ENCODE results near the gene MPHOSPH8. TPM values are rescaled to one million over a fixed set of nuclear protein-coding genes. Genes with fewer than 3 reads are reported as not detected.

Gene MPHOSPH8
- total and polyA plus RNA-seq, 2 donors (not counting 1 experiment from before 2014, with no cell fraction given) = 18.3 to 18.8 TPM

- Histone ChIP-seq H3K27ac (ENCODE audit: insufficient read depth, low read length) (peak overlapping the region; percentile 29), H3K79me2 (ENCODE audit: control insufficient read depth, insufficient read depth, low read length) (no peaks in the 10 kb centered on the region), H3K4me3 (replicated peaks in 1 of 4; ENCODE audit: control extremely low read depth in 1 of 4, insufficient read depth in 1 of 4, low read depth in 3 of 4, low read length in 4 of 4) (no peak overlapping the region), H4K20me1 (ENCODE audit: control insufficient read depth, extremely low read depth, insufficient read depth, low read length) (no peaks in the 10 kb centered on the region), H3K36me3 (ENCODE audit: control insufficient read depth, insufficient read depth, low read length) (no peaks in the 10 kb centered on the region), H2AFZ (ENCODE audit: low read length) (no peak overlapping the region), H3K9me3 (ENCODE audit: control insufficient read depth, insufficient read depth, low read depth, low read length) (no peaks in the 10 kb centered on the region), H3K4me2 (ENCODE audit: extremely low read depth, insufficient read depth, low read length) (peak overlapping the region; percentile 52), H3K9ac (ENCODE audit: insufficient read depth, low read length) (no peak overlapping the region), H3K27me3 (ENCODE audit: control insufficient read depth, insufficient read depth, low read length) (no peaks in the 10 kb centered on the region), H3K4me1 (ENCODE audit: control insufficient read depth, extremely low read depth, insufficient read depth, low read length) (peaks cover 7% of the 10 kb centered on the region)
- TF ChIP-seq, protein P1, sequence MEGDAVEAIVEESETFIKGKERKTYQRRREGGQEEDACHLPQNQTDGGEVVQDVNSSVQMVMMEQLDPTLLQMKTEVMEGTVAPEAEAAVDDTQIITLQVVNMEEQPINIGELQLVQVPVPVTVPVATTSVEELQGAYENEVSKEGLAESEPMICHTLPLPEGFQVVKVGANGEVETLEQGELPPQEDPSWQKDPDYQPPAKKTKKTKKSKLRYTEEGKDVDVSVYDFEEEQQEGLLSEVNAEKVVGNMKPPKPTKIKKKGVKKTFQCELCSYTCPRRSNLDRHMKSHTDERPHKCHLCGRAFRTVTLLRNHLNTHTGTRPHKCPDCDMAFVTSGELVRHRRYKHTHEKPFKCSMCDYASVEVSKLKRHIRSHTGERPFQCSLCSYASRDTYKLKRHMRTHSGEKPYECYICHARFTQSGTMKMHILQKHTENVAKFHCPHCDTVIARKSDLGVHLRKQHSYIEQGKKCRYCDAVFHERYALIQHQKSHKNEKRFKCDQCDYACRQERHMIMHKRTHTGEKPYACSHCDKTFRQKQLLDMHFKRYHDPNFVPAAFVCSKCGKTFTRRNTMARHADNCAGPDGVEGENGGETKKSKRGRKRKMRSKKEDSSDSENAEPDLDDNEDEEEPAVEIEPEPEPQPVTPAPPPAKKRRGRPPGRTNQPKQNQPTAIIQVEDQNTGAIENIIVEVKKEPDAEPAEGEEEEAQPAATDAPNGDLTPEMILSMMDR (conservative IDR thresholded peaks at IDR 0.05 in 1 of 2, IDR thresholded peaks at IDR 0.05 in 1 of 2; ENCODE audit: low read depth in 1 of 2, low read length in 2 of 2) = no peak
- no peak for TF ChIP-seq EZH2 (IDR thresholded peaks at IDR 0.05; ENCODE audit: low read length, missing control alignments)
- peak; percentile 42 to 60 for DNase-seq (ENCODE audit: low read depth in 2 of 2)
These were observed 36.5 kb upstream of the MPHOSPH8 start for GRCh38 chr13:19596960-19597361.

- Histone ChIP-seq H3K36me3 (ENCODE audit: control insufficient read depth, insufficient read depth, low read length) (no peaks in the 10 kb centered on the region), H3K4me3 (replicated peaks in 1 of 4; ENCODE audit: control extremely low read depth in 1 of 4, insufficient read depth in 1 of 4, low read depth in 3 of 4, low read length in 4 of 4) (no peak overlapping the region), H3K27ac (ENCODE audit: insufficient read depth, low read length) (peak overlapping the region; percentile 29), H3K9ac (ENCODE audit: insufficient read depth, low read length) (no peak overlapping the region), H3K79me2 (ENCODE audit: control insufficient read depth, insufficient read depth, low read length) (no peaks in the 10 kb centered on the region), H3K4me1 (ENCODE audit: control insufficient read depth, extremely low read depth, insufficient read depth, low read length) (peaks cover 7% of the 10 kb centered on the region), H3K27me3 (ENCODE audit: control insufficient read depth, insufficient read depth, low read length) (no peaks in the 10 kb centered on the region), H2AFZ (ENCODE audit: low read length) (no peak overlapping the region), H3K9me3 (ENCODE audit: control insufficient read depth, insufficient read depth, low read depth, low read length) (no peaks in the 10 kb centered on the region), H4K20me1 (ENCODE audit: control insufficient read depth, extremely low read depth, insufficient read depth, low read length) (no peaks in the 10 kb centered on the region), H3K4me2 (ENCODE audit: extremely low read depth, insufficient read depth, low read length) (peak overlapping the region; percentile 29)
- TF ChIP-seq, protein P1 (conservative IDR thresholded peaks at IDR 0.05 in 1 of 2, IDR thresholded peaks at IDR 0.05 in 1 of 2; ENCODE audit: low read depth in 1 of 2, low read length in 2 of 2) = no peak
- TF ChIP-seq EZH2 (IDR thresholded peaks at IDR 0.05; ENCODE audit: low read length, missing control alignments) = no peak
- DNase-seq (ENCODE audit: low read depth in 2 of 2) = peak; percentile 68 to 74
These were observed 35.9 kb upstream of the MPHOSPH8 start for GRCh38 chr13:19597523-19597922.

DNA sequence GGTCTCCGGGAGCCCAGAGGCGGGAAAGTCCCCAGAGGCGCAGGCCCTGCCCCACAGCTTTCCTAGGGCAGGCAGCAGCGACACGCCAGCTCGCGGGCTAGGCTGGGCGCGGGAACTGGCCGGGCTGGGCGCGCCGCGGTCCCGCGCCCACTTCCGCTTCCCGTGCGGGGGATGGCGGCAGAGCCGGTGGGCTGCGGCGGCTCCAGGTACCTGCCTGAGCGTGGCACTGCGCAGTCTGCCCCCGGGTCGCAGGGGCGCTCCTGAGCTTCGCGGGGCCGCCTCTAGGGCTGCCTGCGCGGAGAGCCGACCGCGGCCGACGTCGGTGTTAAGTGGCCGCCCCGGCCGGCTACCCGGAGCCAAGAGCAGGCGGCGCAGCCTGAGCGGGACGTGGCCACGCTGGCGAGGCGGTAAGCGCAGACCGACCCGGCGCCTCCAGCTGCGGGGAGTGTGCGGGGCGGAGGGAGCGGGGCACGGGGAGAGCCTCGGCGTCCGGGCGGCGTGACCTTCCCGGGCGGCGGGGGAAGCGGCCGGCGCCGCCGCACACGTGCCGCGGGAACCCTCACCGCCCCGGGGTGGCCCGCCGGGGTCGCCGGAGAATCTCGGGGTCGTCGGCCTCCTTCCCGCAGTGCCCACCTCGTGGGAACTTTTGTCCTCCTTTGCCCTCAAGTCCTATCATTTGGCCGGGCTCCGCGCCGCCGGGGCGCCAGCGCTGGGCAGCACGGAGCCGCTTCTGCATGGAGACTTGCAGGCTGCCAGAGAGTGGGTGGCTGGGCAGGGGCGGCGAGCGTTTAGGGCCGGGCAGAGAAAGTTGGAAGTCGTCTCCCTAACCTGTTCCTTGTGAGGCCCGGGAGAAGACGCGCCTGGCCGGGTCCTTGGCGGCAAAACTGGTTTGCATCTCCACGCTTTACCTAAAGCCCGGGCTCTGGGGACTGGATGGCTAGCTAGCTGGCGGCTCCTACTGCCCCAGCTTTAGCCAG lies 31.4 kb upstream of the MPHOSPH8 start:
- H3K4me2 ChIP-seq (ENCODE audit: extremely low read depth, insufficient read depth, low read length) = peak overlapping the region; percentile 80
- H3K4me3 ChIP-seq (replicated peaks in 1 of 4; ENCODE audit: control extremely low read depth in 1 of 4, insufficient read depth in 1 of 4, low read depth in 3 of 4, low read length in 4 of 4) = peak overlapping the region; percentile 50 to 71 (median 58)
- H3K27ac ChIP-seq (ENCODE audit: insufficient read depth, low read length) = peak overlapping the region; percentile 38
- DNase-seq (ENCODE audit: low read depth in 2 of 2) = peak; percentile 29 to 54
- H3K36me3 ChIP-seq (ENCODE audit: control insufficient read depth, insufficient read depth, low read length) = no peaks in the 10 kb centered on the region
- no peaks in the 10 kb centered on the region for H3K27me3 ChIP-seq (ENCODE audit: control insufficient read depth, insufficient read depth, low read length)
- H3K4me1 ChIP-seq (ENCODE audit: control insufficient read depth, extremely low read depth, insufficient read depth, low read length) = peaks cover 4% of the 10 kb centered on the region
- H3K9me3 ChIP-seq (ENCODE audit: control insufficient read depth, insufficient read depth, low read depth, low read length) = no peaks in the 10 kb centered on the region
- H3K9ac ChIP-seq (ENCODE audit: insufficient read depth, low read length) = peak overlapping the region; percentile 65
- TF ChIP-seq EZH2 (IDR thresholded peaks at IDR 0.05; ENCODE audit: low read length, missing control alignments) = no peak
- TF ChIP-seq, protein P1 (conservative IDR thresholded peaks at IDR 0.05 in 1 of 2, IDR thresholded peaks at IDR 0.05 in 1 of 2; ENCODE audit: low read depth in 1 of 2, low read length in 2 of 2) = peak in 1 of 2 donors; percentile 9
- peaks cover 2% of the 10 kb centered on the region for H3K79me2 ChIP-seq (ENCODE audit: control insufficient read depth, insufficient read depth, low read length)
- H2AFZ ChIP-seq (ENCODE audit: low read length) = peak overlapping the region; percentile 85
- H4K20me1 ChIP-seq (ENCODE audit: control insufficient read depth, extremely low read depth, insufficient read depth, low read length) = no peaks in the 10 kb centered on the region

Measured in fibroblast of lung (primary cell).